Stimulated activated CD8-positive, alpha-beta memory T cell treated with anti-CD3 and anti-CD28 coated beads, Interleukin-2, amount 100 ng/mL, for 1 hour (primary cell): ENCODE data around the gene SIDT2.
"Not testable (repeated sequence)": the region's sequence is repeated elsewhere in the genome, so short reads cannot be mapped to it uniquely, and the experiment has no call there.

Experiments
- DNase-seq, 2 donors: peaks; one replicate each; pipeline ENCODE4 v3.0.0-alpha.2; 2020; ENCODE audit warnings: low read depth in 2 of 2

Gene SIDT2

GRCh38 chr11:117204283-117205080 is 25.9 kb downstream of the SIDT2 start:
- DNase-seq, result no peak

GRCh38 chr11:117205211-117205818 is 26.8 kb downstream of the SIDT2 start:
- no peak for DNase-seq

GRCh38 chr11:117206111-117206510 is 27.6 kb downstream of the SIDT2 start:
- not testable (repeated sequence) for DNase-seq

- not testable (repeated sequence) for DNase-seq
Measured at GRCh38 chr11:117206859-117207258, 28.3 kb downstream of the SIDT2 start.

GRCh38 chr11:117207481-117207880 is 28.9 kb downstream of the SIDT2 start:
- DNase-seq, result not testable (repeated sequence)

- DNase-seq, result not testable (repeated sequence)
Measured at GRCh38 chr11:117208710-117209109, 30.2 kb downstream of the SIDT2 start.

GRCh38 chr11:117209351-117210125 is 31.0 kb downstream of the SIDT2 start:
- not testable (repeated sequence) for DNase-seq

- DNase-seq, result no peak
Measured at GRCh38 chr11:117210620-117211019, 32.1 kb downstream of the SIDT2 start.

- no peak for DNase-seq
Measured at GRCh38 chr11:117212697-117213355, 34.3 kb downstream of the SIDT2 start.

GRCh38 chr11:117214404-117215110 is 36.0 kb downstream of the SIDT2 start:
- no peak for DNase-seq

- no peak for DNase-seq
Measured at GRCh38 chr11:117217141-117218084, 38.9 kb downstream of the SIDT2 start.

- no peak for DNase-seq
Measured at GRCh38 chr11:117218133-117218915, 39.8 kb downstream of the SIDT2 start.

GRCh38 chr11:117219001-117219400 is 40.5 kb downstream of the SIDT2 start:
- DNase-seq, result no peak

- DNase-seq, result no peak
Measured at GRCh38 chr11:117219455-117219854, 40.9 kb downstream of the SIDT2 start.

GRCh38 chr11:117219995-117220394 is 41.5 kb downstream of the SIDT2 start:
- no peak for DNase-seq

- no peak for DNase-seq
Measured at GRCh38 chr11:117220568-117220967, 42.0 kb downstream of the SIDT2 start.

- DNase-seq, result no peak
Measured at GRCh38 chr11:117220999-117221774, 42.6 kb downstream of the SIDT2 start.

GRCh38 chr11:117221775-117222517 is 43.4 kb downstream of the SIDT2 start:
- DNase-seq, result no peak
